ENCODE measurements around the gene DSG1. TPM values are rescaled to one million over a fixed set of nuclear protein-coding genes. Genes with fewer than 3 reads are reported as not detected.
"Not testable (repeated sequence)": the region's sequence is repeated elsewhere in the genome, so short reads cannot be mapped to it uniquely, and the experiment has no call there.

The DSG1 gene
- total and polyA plus RNA-seq, 4 donors, result 0.13 to 2.9 (median 0.65) TPM

- Histone ChIP-seq H3K27me3 (ENCODE audit: control insufficient read depth in 4 of 4, insufficient read depth in 4 of 4, low read length in 3 of 4) (no peaks in the 10 kb centered on the region), H3K27ac (ENCODE audit: low read depth in 1 of 2, low read length in 2 of 2) (no peak overlapping the region), H3K36me3 (ENCODE audit: control insufficient read depth in 4 of 4, insufficient read depth in 3 of 4, low read depth in 1 of 4, low read length in 3 of 4) (no peaks in the 10 kb centered on the region), H3K4me3 (ENCODE audit: low read depth in 1 of 3, low read length in 3 of 3) (no peak overlapping the region), H3K9me3 (ENCODE audit: control insufficient read depth in 4 of 4, low read length in 3 of 4) (no peaks in the 10 kb centered on the region), H3K4me1 (ENCODE audit: control insufficient read depth in 4 of 4, insufficient read depth in 4 of 4, low read length in 3 of 4) (no peaks in the 10 kb centered on the region), H3K9ac (ENCODE audit: low read depth in 1 of 2, low read length in 2 of 2) (no peak overlapping the region)
- no peak for DNase-seq (ENCODE audit: low spot score)
- TF ChIP-seq HNF4A (conservative IDR thresholded peaks at IDR 0.05) (no peak), YY1 (IDR thresholded peaks at IDR 0.05) (no peak), NR2F2 (IDR thresholded peaks at IDR 0.05) (no peak), MAX (IDR thresholded peaks at IDR 0.05) (no peak), TAF1 (conservative IDR thresholded peaks at IDR 0.05) (no peak), GABPA (IDR thresholded peaks at IDR 0.05 in 1 of 2, conservative IDR thresholded peaks at IDR 0.05 in 1 of 2) (no peak), RXRA (IDR thresholded peaks at IDR 0.05) (no peak), JUND (IDR thresholded peaks at IDR 0.05) (no peak), ATF3 (IDR thresholded peaks at IDR 0.05) (no peak)
Measured at GRCh38 chr18:31281437-31281836, 36.5 kb upstream of the DSG1 start.

GRCh38 chr18:31289446-31289845 is 28.5 kb upstream of the DSG1 start:
- 72% methylated on average over 3 of the region's 3 CpGs for WGBS
- H3K4me1 ChIP-seq (ENCODE audit: control insufficient read depth in 4 of 4, insufficient read depth in 4 of 4, low read length in 3 of 4); H3K9me3 ChIP-seq (ENCODE audit: control insufficient read depth in 4 of 4, low read length in 3 of 4); H3K36me3 ChIP-seq (ENCODE audit: control insufficient read depth in 4 of 4, insufficient read depth in 3 of 4, low read depth in 1 of 4, low read length in 3 of 4); H3K27me3 ChIP-seq (ENCODE audit: control insufficient read depth in 4 of 4, insufficient read depth in 4 of 4, low read length in 3 of 4); H3K4me3 ChIP-seq (ENCODE audit: low read depth in 1 of 3, low read length in 3 of 3); H3K9ac ChIP-seq (ENCODE audit: low read depth in 1 of 2, low read length in 2 of 2); H3K27ac ChIP-seq (ENCODE audit: low read depth in 1 of 2, low read length in 2 of 2); DNase-seq (ENCODE audit: low spot score): not testable (repeated sequence)

- Histone ChIP-seq H3K4me1 (ENCODE audit: control insufficient read depth in 4 of 4, insufficient read depth in 4 of 4, low read length in 3 of 4) (peaks cover 0 to 9% (median 0%) of the 10 kb centered on the region in 4 donors), H3K36me3 (ENCODE audit: control insufficient read depth in 4 of 4, insufficient read depth in 3 of 4, low read depth in 1 of 4, low read length in 3 of 4) (no peaks in the 10 kb centered on the region), H3K9me3 (ENCODE audit: control insufficient read depth in 4 of 4, low read length in 3 of 4) (peaks cover 0 to 8% (median 1%) of the 10 kb centered on the region in 4 donors), H3K9ac (ENCODE audit: low read depth in 1 of 2, low read length in 2 of 2) (no peak overlapping the region), H3K27me3 (ENCODE audit: control insufficient read depth in 4 of 4, insufficient read depth in 4 of 4, low read length in 3 of 4) (no peaks in the 10 kb centered on the region), H3K4me3 (ENCODE audit: low read depth in 1 of 3, low read length in 3 of 3) (no peak overlapping the region), H3K27ac (ENCODE audit: low read depth in 1 of 2, low read length in 2 of 2) (no peak overlapping the region)
- TF ChIP-seq FOXA1 (IDR thresholded peaks at IDR 0.05) (no peak), GABPA (IDR thresholded peaks at IDR 0.05 in 1 of 2, conservative IDR thresholded peaks at IDR 0.05 in 1 of 2) (no peak)
- DNase-seq (ENCODE audit: low spot score), result no peak
Measured at GRCh38 chr18:31291688-31292087, 26.3 kb upstream of the DSG1 start.

- 94% methylated on average over 5 of the region's 5 CpGs for WGBS
- peaks cover 0 to 9% (median 0%) of the 10 kb centered on the region in 4 donors for H3K4me1 ChIP-seq (ENCODE audit: control insufficient read depth in 4 of 4, insufficient read depth in 4 of 4, low read length in 3 of 4)
- H3K9me3 ChIP-seq (ENCODE audit: control insufficient read depth in 4 of 4, low read length in 3 of 4), result peaks cover 0 to 8% (median 1%) of the 10 kb centered on the region in 4 donors
- H3K27ac ChIP-seq (ENCODE audit: low read depth in 1 of 2, low read length in 2 of 2), result no peak overlapping the region
- DNase-seq (ENCODE audit: low spot score), result no peak
- no peaks in the 10 kb centered on the region for H3K27me3 ChIP-seq (ENCODE audit: control insufficient read depth in 4 of 4, insufficient read depth in 4 of 4, low read length in 3 of 4)
- H3K4me3 ChIP-seq (ENCODE audit: low read depth in 1 of 3, low read length in 3 of 3), result no peak overlapping the region
- no peak overlapping the region for H3K9ac ChIP-seq (ENCODE audit: low read depth in 1 of 2, low read length in 2 of 2)
- no peaks in the 10 kb centered on the region for H3K36me3 ChIP-seq (ENCODE audit: control insufficient read depth in 4 of 4, insufficient read depth in 3 of 4, low read depth in 1 of 4, low read length in 3 of 4)
- no peak for TF ChIP-seq ATF3 (IDR thresholded peaks at IDR 0.05)
- TF ChIP-seq RAD21 (IDR thresholded peaks at IDR 0.05), result no peak
- TF ChIP-seq EGR1 (IDR thresholded peaks at IDR 0.05; ENCODE audit: low read depth in 2 of 2), result no peak
- no peak for TF ChIP-seq HNF4A (conservative IDR thresholded peaks at IDR 0.05)
- no peak for TF ChIP-seq TAF1 (conservative IDR thresholded peaks at IDR 0.05)
- no peak for TF ChIP-seq RXRA (IDR thresholded peaks at IDR 0.05)
- TF ChIP-seq JUND (IDR thresholded peaks at IDR 0.05), result no peak
- TF ChIP-seq FOXA2 (IDR thresholded peaks at IDR 0.05), result no peak
- TF ChIP-seq MAX (IDR thresholded peaks at IDR 0.05), result no peak
- TF ChIP-seq FOXA1 (IDR thresholded peaks at IDR 0.05), result no peak
- no peak for TF ChIP-seq ZBTB33 (IDR thresholded peaks at IDR 0.05)
- TF ChIP-seq CTCF (IDR thresholded peaks at IDR 0.05; ENCODE audit: low read depth, low read length, missing input control), result no peak
- no peak for TF ChIP-seq HNF4G (IDR thresholded peaks at IDR 0.05)
- TF ChIP-seq SP1 (IDR thresholded peaks at IDR 0.05), result no peak
- no peak for TF ChIP-seq YY1 (IDR thresholded peaks at IDR 0.05)
- TF ChIP-seq GABPA (IDR thresholded peaks at IDR 0.05 in 1 of 2, conservative IDR thresholded peaks at IDR 0.05 in 1 of 2), result no peak
Measured at GRCh38 chr18:31294199-31294747, 23.7 kb upstream of the DSG1 start.
